Bone marrow (tissue), 2 donors: ENCODE results near the gene CEMIP2.

Experiments used
- DNase-seq, 2 donors: peaks; one replicate each; lab custom pipeline; 2025; lab: John Stamatoyannopoulos, UW

Gene CEMIP2

DNA sequence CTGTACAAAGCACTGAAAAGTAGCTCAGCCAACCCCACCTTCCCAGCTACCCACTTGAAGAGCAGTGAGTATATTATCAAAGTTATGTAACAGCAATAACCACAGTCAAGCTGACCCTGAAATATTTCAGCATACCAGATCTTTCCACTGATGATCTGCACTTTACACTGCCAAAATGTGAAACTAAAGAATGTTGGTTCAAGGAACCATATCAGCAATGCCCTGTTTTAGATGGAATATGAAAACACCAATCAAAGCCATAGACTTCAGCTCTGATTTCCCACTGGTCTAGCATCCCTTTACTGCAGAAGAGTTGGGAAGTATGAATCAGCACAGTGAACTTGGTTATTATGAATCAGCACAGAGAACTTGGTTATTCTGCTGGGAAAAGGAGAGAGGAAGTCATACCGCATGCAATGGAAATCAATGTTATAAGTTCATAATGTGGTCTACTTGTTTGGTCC is 20.0 kb downstream of the CEMIP2 start:
- no peak for DNase-seq

DNA sequence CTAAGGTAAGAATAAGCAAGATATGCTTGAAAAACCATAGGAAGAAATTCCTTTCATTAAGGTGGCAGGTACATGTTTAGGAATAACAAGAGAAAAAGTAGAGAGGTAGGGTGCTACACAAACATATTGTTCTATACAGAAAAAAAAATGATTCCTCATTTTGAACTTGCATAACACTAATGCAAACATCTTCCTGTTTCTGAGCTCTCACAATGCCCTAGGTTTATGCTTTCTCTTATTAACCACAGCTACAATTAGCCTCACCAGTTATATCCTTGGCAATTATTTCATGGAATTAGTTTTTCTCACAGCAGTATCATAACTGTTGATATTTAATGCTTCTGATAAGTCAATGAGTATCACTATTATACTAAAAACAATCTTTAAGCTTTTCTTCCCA is 20.7 kb downstream of the CEMIP2 start:
- DNase-seq = no peak

- no peak for DNase-seq
Measured at GRCh38 chr9:71746758-71747125, 21.6 kb downstream of the CEMIP2 start.

GRCh38 chr9:71746023-71746757 is 22.1 kb downstream of the CEMIP2 start:
- DNase-seq = no peak

DNA sequence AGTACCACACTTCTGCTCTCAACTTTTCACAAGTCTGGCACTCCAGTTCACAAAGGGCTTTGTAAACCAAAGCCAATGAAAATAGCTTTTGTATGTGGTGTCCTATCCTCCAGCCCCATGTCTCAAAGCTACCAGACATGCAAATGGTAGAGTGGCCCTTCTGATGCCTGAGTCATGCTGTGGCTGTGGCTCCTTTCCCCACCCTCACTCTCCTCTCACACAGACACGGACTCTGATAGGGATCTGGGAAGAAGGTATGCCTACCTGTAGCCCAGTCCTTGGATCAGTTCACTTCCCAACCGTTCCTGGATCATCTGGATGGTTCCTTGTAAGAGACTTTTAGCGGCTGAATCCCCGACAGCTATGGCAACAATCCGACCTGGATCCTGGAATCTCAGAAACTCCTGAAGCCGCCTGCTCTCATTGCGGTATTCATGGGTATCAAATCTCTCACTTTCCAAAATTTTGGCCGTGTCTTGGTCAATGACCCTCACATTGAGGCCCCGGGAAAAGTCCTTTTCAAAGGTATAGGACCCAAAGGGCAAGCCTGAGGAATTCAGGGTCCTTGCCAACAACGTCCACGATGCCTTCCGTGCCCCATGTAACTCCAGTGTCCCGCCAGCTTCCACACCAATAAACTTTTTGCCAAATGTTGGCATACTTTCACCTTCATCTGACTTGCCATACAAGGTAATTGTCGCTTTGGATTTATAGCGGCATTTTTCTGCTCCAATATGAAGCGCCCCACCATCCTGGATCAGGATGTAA is 23.4 kb downstream of the CEMIP2 start:
- no peak for DNase-seq

DNA sequence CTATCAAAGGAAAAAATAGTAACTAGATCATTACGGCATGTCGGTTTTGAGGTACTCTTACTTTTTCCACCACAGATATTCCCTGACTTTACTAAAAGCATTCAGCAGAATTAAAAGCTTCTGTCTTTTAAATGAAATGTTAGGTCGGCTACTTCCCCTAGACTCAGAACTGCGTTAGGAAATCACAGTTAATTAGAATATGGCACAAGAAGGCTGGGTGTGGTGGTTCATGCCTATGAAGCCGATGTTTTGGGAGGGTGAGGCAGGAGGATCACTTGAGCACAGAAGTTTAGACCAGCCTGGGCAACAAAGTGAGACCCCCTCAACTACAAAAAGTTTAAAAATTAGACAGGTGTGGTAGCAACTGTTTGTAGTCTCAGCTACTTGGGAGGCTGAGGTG is 24.4 kb downstream of the CEMIP2 start:
- no peak for DNase-seq

DNA sequence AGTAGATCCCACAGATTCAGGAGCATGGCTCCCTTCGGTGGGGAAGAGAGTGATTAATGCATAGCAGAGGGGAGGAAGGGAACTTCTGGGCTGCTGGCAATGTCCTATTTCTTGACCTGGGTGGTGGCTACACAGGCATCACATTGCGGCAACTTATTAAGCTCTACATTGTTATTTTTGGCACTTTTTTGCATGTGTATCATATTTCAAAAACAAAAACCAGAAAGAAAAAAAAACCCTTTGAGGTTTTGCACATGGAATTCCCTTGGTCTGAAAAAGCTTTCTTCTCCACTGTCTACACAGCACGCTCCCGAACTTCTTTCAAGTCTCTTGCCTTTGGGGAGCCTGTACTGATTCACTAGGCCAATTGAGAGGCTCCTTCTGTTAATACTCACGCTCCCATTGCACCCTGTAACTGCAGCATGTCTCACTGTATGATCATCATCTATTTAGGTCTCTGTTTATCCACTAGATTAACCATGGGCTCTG is 25.1 kb downstream of the CEMIP2 start:
- DNase-seq = no peak

DNA sequence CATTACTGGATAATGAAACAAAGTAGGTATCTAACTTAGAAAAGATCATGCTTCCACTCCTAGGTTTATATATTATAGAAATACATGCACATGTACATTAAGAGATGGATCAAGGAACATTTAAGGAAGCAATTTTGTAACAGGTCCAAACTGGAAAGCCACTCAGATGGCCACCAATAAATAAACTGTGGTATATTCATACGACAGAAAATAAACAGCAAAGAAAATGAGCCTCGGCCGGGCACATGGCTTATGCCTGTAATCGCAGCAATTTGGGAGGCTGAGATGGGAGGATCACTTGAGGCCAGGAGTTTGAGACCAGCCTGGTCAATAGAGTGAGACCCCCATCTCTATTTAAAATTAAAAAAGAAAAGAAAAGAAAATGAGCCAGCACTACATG is 25.6 kb downstream of the CEMIP2 start:
- DNase-seq = no peak

DNA sequence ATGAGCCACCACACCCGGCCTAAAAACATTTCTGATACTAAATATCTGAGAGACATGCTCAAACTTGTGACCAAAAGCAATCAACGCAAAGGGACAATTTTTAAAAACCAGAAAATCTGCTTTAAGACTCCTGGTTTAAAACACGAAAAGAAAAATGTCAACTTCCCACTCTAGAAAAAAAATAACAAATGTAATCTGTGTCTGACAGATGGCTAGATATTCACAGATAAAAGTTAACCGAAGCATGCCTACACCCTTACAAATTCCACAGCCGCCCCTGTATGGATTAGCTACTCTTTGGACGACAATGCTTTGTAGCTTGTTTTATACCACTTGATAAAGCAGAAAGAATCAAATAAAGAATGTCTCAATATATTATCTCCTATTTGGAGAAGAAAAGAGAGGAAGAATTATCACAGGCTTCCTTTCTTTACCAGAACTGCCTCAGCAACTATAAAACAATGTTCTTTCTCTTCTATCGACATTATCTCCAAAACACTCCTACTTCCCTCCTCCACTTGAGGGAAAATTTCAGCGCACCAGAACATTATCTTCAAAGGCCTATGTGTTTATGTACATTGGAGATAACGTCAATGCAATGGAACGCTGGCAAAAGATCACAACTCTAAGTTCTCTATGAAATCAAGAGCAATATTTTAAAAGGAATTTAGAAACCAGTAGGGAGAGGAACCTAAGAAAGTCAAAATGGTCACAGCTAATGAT is 26.2 kb downstream of the CEMIP2 start:
- no peak for DNase-seq

DNA sequence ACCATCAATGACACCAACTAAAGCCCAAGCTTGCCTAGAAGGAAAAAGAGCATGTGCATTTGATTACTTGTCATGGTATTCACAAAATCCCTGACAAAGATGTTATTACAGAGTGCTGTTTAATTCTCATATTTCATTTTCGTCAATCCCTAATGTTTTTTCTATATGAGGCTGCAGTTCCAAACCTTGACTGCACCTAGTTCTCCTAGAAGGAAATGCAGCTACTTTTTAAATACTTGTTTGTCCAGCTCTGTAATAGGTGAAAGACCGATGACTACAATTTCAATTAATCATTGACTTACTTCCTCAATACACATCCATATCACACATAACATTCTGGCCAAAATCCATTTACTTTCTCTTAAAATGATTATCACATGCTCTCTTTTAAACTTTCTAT is 28.1 kb downstream of the CEMIP2 start:
- no peak for DNase-seq

GRCh38 chr9:71737455-71737854 is 30.9 kb downstream of the CEMIP2 start:
- no peak for DNase-seq

- no peak for DNase-seq
Measured at GRCh38 chr9:71736236-71736635, 32.1 kb downstream of the CEMIP2 start.

GRCh38 chr9:71734950-71735349 is 33.4 kb downstream of the CEMIP2 start:
- no peak for DNase-seq

- no peak for DNase-seq
Measured at GRCh38 chr9:71733176-71733575, 35.1 kb downstream of the CEMIP2 start.

- DNase-seq = no peak
Measured at GRCh38 chr9:71729816-71730526, 38.3 kb downstream of the CEMIP2 start.

- no peak for DNase-seq
Measured at GRCh38 chr9:71726723-71727122, 41.6 kb downstream of the CEMIP2 start.

GRCh38 chr9:71725590-71726338 is 42.5 kb downstream of the CEMIP2 start:
- no peak for DNase-seq

DNA sequence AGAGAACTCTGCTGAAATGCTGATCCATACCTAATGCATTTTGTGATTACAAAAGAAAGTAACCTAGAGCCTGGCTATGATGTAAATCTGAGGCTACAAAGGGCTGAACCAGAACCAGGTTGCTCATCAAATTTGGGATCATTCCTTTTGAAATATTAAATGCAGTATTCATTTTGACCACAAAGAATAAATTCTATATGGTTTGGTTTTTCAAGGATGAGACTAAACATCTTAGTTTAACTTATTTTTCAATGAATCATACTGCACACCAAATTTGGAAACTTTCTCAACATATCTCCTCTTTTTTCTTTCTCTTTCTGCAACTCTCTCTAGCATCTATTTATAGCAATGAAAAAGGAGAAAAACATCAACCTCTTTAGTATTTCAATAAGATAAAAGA is 46.5 kb downstream of the CEMIP2 start:
- no peak for DNase-seq

DNA sequence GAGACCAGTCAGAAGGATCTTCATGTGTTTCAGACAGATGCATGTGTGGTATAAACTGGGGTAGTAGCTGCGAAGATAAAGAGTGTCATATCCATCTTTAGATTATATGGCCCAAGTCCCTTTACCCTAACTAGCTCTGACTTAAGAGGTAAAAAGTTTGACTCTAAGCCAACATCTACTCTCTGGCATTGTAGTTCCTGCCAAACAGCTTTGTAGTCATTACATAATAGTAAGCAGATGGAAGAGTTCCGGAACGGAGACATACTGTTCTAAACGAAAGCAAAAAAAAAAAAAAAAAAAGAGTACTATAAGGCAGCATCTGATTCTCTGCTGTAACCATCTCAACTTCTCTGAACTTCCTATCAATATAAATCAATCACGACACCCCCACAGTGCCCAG is 48.8 kb downstream of the CEMIP2 start:
- peak in 1 of 2 donors; percentile 13 for DNase-seq

DNA sequence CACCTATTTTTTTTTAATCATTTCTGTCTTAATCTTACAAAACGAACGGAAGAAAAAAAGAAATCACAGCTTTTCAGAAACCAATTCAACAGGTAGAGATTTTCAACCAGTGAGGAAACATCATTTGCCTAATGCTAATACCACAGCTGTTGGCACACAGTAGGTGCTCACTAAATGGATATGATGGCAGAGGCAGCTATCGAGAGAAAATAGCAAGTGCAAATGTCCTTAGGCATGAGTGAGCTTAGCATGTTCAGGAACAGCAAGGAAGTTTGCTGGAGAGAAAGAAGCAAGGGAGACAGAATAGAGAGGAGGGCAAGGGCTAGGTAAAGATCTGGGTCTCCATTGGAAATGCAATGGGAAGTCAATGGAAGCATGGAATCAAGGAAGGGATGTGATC is 49.2 kb downstream of the CEMIP2 start:
- no peak for DNase-seq

DNA sequence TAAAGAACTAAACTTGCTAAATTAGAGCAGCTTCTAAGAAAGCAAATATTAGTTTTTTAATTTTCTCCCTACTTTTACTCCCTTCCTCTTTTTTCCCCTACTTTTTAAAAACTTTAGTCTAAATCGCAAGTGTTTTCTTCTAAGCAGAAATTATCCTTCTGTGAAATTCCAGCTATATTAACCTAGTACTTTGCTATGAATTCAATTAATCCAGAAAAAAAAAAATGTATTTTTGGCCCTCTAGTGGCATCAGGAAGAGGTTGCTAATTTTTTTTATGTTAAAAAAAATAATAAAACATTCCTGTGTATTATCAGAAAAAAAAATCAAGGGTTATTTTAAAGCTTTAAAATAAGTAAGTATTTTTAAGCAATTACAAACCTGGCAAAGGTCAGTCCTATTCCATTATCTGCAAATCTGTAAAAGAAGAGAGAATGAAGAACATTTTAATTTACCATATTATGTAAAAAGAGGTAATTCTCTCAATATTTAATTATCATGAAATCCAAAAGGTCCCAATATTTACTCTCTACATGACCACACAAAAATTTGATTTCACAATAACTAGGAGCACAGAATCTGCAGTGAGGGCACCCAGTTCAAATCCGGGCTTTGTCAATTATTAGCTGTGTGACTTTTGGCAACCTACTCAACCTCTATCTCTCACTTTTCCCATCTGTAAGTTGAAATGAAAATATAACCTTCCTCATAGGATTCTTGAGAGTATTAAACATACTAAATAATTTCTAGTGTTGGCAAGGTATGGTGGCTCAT is 52.0 kb downstream of the CEMIP2 start:
- DNase-seq = no peak
